Skin of body (tissue), 2 donors: ENCODE data around the gene MUL1. TPM values are rescaled to one million over a fixed set of nuclear protein-coding genes. Genes with fewer than 3 reads are reported as not detected.

Experiments used
- DNase-seq: peaks from one replicate; lab custom pipeline; 2025; lab: John Stamatoyannopoulos, UW
- total RNA-seq: library from RNA; depleted of rRNA; stranded (reverse); fragments of >200 nt; gene quantifications from one replicate; pipeline ENCODE4 v1.2.3, GENCODE V29; 2014

The MUL1 gene
- total RNA-seq, 1 donor from 2014 or later, result 14.0 TPM

- DNase-seq, result peak; percentile 45
These were observed 22.2 kb downstream of the MUL1 start, which contains the start of gene CAMK2N1 for GRCh38 chr1:20485527-20486456. CAMK2N1 (minus strand) TSS chr1:20486210; CDS start chr1:20485379, 831 bp downstream.

- no peak for DNase-seq
These were observed 23.2 kb downstream of the MUL1 start for GRCh38 chr1:20484519-20485462.

- DNase-seq, result no peak
These were observed 24.0 kb downstream of the MUL1 start for GRCh38 chr1:20483833-20484518.

- no peak for DNase-seq
These were observed 24.7 kb downstream of the MUL1 start for GRCh38 chr1:20483098-20483832.

GRCh38 chr1:20481643-20482498 is 26.1 kb downstream of the MUL1 start:
- no peak for DNase-seq

GRCh38 chr1:20480951-20481617 is 26.9 kb downstream of the MUL1 start:
- DNase-seq, result no peak

GRCh38 chr1:20480243-20480944 is 27.6 kb downstream of the MUL1 start:
- no peak for DNase-seq

GRCh38 chr1:20479840-20480239 is 28.1 kb downstream of the MUL1 start:
- DNase-seq, result no peak

- DNase-seq, result no peak
These were observed 29.8 kb downstream of the MUL1 start for GRCh38 chr1:20478057-20478635.

- peak; percentile 50 for DNase-seq
These were observed 30.4 kb downstream of the MUL1 start for GRCh38 chr1:20477348-20478056.

- no peak for DNase-seq
These were observed 31.5 kb downstream of the MUL1 start for GRCh38 chr1:20476265-20477038.

GRCh38 chr1:20474996-20475395 is 33.0 kb downstream of the MUL1 start:
- DNase-seq, result no peak

- no peak for DNase-seq
These were observed 33.5 kb downstream of the MUL1 start for GRCh38 chr1:20474333-20474975.

GRCh38 chr1:20473894-20474293 is 34.1 kb downstream of the MUL1 start:
- no peak for DNase-seq

- DNase-seq, result no peak
These were observed 34.9 kb downstream of the MUL1 start for GRCh38 chr1:20472860-20473711.
